Measurements from ENCODE around the gene SNED1. TPM values are rescaled to one million over a fixed set of nuclear protein-coding genes. Genes with fewer than 3 reads are reported as not detected.

The SNED1 gene
- polyA plus RNA-seq, 1 donor from 2014 or later: 0.32 TPM

GRCh38 chr2:241018051-241018891, 19.9 kb downstream of the SNED1 start:
- Histone ChIP-seq H3K9me2 (ENCODE audit: insufficient read depth, low read length) (no peaks in the 10 kb centered on the region), H3K9me3 (ENCODE audit: low read length) (peaks cover 2% of the 10 kb centered on the region), H3K9ac (ENCODE audit: low read length) (no peak overlapping the region), H2AFZ (ENCODE audit: low read depth, low read length) (no peak overlapping the region), H3K4me2 (ENCODE audit: low read length) (no peak overlapping the region), H3K36me3 (ENCODE audit: insufficient read depth, low read length) (no peaks in the 10 kb centered on the region), H4K20me1 (ENCODE audit: insufficient read depth) (no peaks in the 10 kb centered on the region), H3K79me2 (replicated peaks; ENCODE audit: insufficient read depth, low read length) (no peaks in the 10 kb centered on the region), H3F3A (ENCODE audit: insufficient read depth, low read length, poor library complexity, severe bottlenecking) (no peaks in the 10 kb centered on the region), H3K27ac (ENCODE audit: low read length) (no peak overlapping the region), H3K4me3 (ENCODE audit: low read length) (no peak overlapping the region), H3K27me3 (ENCODE audit: insufficient read depth, low read depth, low read length) (no peaks in the 10 kb centered on the region)
- TF ChIP-seq SMC3 (conservative IDR thresholded peaks at IDR 0.05; ENCODE audit: poor library complexity) (no peak), EZH2 (IDR thresholded peaks at IDR 0.05; ENCODE audit: borderline replicate concordance, insufficient read depth, low read length, poor library complexity, severe bottlenecking) (no peak), TAF1 (IDR thresholded peaks at IDR 0.05; ENCODE audit: low read depth) (no peak), RAD21 (conservative IDR thresholded peaks at IDR 0.05) (no peak), MXI1 (conservative IDR thresholded peaks at IDR 0.05; ENCODE audit: poor library complexity, severe bottlenecking) (no peak), EP300 (conservative IDR thresholded peaks at IDR 0.05; ENCODE audit: poor library complexity, severe bottlenecking) (no peak), CTCF (IDR thresholded peaks at IDR 0.05; ENCODE audit: poor library complexity, severe bottlenecking) (no peak), POLR2AphosphoS5 (IDR thresholded peaks at IDR 0.05) (no peak), REST (IDR thresholded peaks at IDR 0.05; ENCODE audit: borderline replicate concordance) (no peak)

- no peaks in the 10 kb centered on the region for H3K79me2 ChIP-seq (replicated peaks; ENCODE audit: insufficient read depth, low read length)
- H3K4me2 ChIP-seq (ENCODE audit: low read length): no peak overlapping the region
- no peak overlapping the region for H3K9ac ChIP-seq (ENCODE audit: low read length)
- no peaks in the 10 kb centered on the region for H3K27me3 ChIP-seq (ENCODE audit: insufficient read depth, low read depth, low read length)
- H3K9me3 ChIP-seq (ENCODE audit: low read length): peaks cover 2% of the 10 kb centered on the region
- no peak overlapping the region for H3K27ac ChIP-seq (ENCODE audit: low read length)
- H3K4me3 ChIP-seq (ENCODE audit: low read length): no peak overlapping the region
- H2AFZ ChIP-seq (ENCODE audit: low read depth, low read length): no peak overlapping the region
- TF ChIP-seq TAF1 (IDR thresholded peaks at IDR 0.05; ENCODE audit: low read depth) (no peak), CTCF (IDR thresholded peaks at IDR 0.05; ENCODE audit: poor library complexity, severe bottlenecking) (no peak), SMC3 (conservative IDR thresholded peaks at IDR 0.05; ENCODE audit: poor library complexity) (no peak), EZH2 (IDR thresholded peaks at IDR 0.05; ENCODE audit: borderline replicate concordance, insufficient read depth, low read length, poor library complexity, severe bottlenecking) (no peak), MXI1 (conservative IDR thresholded peaks at IDR 0.05; ENCODE audit: poor library complexity, severe bottlenecking) (no peak), RAD21 (conservative IDR thresholded peaks at IDR 0.05) (no peak), POLR2AphosphoS5 (IDR thresholded peaks at IDR 0.05) (no peak), EP300 (conservative IDR thresholded peaks at IDR 0.05; ENCODE audit: poor library complexity, severe bottlenecking) (no peak), REST (IDR thresholded peaks at IDR 0.05; ENCODE audit: borderline replicate concordance) (no peak)
- H4K20me1 ChIP-seq (ENCODE audit: insufficient read depth): no peaks in the 10 kb centered on the region
- no peaks in the 10 kb centered on the region for H3K9me2 ChIP-seq (ENCODE audit: insufficient read depth, low read length)
- no peaks in the 10 kb centered on the region for H3F3A ChIP-seq (ENCODE audit: insufficient read depth, low read length, poor library complexity, severe bottlenecking)
- no peaks in the 10 kb centered on the region for H3K36me3 ChIP-seq (ENCODE audit: insufficient read depth, low read length)
These were observed 21.2 kb downstream of the SNED1 start for GRCh38 chr2:241019441-241020139.

Data from neural cell (in vitro differentiated cells).